Activated effector memory CD4-positive, alpha-beta T cell treated with anti-CD3 and anti-CD28 coated beads, Interleukin-2, amount 50 U/mL, for 16 hours (primary cell): Measurements from ENCODE around the gene PTK7.
"Not testable (repeated sequence)": the region's sequence is repeated elsewhere in the genome, so short reads cannot be mapped to it uniquely, and the experiment has no call there.

Source experiments
- DNase-seq: peaks from one replicate; pipeline ENCODE4 v3.0.0-alpha.2; 2020

The PTK7 gene

DNA sequence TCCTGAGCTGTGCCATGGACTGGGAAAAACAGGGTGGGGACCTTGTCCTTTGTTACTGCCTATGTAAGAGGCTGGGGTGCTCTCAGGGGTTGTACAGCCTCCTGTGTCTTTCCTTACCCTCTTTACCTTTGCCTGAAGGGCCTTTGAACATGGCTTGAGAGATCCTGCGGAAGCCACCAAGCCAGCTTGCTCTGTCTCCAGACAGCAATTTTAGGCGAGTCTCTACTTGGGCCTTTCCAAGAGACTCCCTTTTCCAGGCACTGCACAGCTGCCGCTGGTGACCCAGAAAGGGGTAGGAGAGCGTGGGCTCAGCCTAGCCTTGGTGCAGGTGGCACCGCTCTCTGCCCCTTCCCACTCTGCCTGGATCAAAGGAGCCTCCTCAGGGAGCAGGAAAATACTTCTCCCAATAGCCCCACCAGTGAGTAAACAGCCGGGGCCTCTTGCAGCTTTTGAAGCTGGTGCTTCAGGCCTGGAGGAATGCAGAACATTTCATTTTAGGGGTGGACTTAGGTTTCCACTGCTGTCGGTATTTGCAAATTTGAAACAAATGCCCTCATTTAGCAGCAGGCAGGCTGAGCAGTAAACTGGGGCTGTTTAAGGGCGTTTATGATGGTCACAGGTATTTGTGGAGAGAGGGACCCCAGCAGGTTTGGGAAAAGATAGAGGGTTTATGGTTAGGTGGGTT lies 13.9 kb downstream of the PTK7 start:
- DNase-seq, result no peak

DNA sequence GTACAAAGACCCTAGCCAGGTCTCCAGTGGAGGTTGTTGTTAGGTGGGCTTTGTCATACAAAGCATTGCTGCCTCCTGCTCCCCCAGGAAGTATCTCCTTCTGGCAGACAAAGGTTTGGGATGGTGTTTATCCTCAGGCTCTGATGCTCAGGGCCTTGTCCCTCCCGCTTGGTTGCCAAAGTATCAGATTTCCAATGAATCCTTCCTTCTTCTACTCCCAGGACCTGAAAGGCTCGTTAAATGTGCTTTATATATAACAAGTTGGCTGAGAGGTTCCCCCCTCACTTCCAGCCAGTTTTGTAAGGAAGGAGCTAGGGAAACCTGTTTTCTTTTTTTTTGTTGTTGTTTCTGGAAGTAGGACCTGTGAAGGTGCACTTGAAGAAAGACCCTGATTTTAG lies 14.4 kb downstream of the PTK7 start:
- DNase-seq, result no peak

DNA sequence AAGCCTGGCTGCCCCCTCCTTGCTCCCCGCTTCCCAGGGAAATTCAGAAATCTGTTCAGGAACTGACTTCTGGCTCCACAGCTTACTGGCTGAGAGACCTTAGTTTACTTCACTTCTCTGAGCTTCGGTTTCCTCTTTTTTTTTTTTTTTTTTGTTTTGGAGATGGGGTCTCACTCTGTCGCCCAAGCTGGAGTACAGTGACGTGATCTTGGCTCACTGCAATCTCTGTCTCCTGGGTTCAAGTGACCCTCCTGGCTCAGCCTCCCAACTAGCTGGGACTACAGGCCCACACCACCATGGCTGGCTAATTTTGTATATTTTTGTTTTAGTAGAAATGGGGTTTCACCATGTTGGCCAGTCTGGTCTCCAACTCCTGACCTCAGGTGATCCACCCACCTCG lies 14.9 kb downstream of the PTK7 start:
- no peak for DNase-seq

DNA sequence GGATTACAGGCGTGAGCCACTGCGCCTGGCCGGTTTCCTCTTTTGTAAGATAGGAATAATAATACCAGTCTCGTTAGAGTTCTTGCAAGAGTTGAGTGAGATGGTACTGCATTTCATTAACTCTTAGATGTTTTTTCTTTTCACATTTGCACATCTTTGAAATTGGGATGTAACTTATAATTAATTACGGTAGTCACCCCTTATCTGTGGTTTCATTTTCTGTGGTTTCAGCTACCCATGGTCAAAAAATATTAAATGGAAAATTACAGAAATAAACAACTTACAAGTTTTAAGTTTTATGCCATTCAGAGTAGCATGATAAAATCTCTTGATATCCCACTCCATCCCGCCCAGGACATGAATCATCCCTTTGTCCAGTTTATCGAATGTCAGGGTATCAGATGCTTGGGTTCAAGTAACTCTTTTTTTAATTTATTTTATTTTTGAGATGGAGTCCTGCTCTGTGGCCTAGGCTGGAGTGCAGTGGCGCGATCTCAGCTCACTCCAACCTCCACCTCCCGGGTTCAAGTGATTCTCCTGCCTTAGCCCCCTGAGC lies 15.4 kb downstream of the PTK7 start:
- no peak for DNase-seq

DNA sequence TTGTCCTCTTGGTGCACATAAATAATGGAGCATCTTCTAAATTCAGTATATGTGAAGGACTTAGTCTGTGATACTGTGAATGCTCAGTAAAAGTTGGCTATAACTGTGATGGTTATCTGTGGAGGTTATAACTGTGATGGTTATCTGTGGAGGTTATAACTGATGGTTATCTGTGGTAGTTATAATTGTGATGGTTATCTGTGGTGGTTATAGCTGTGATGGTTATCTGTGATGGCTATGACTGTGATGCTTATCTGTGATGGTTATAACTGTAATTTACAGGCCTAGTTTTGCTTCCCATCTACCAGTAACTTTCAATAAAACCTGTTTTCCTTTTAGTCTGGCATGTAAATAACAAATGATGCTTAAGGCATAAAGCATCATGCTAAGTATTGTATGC lies 16.5 kb downstream of the PTK7 start:
- no peak for DNase-seq

DNA sequence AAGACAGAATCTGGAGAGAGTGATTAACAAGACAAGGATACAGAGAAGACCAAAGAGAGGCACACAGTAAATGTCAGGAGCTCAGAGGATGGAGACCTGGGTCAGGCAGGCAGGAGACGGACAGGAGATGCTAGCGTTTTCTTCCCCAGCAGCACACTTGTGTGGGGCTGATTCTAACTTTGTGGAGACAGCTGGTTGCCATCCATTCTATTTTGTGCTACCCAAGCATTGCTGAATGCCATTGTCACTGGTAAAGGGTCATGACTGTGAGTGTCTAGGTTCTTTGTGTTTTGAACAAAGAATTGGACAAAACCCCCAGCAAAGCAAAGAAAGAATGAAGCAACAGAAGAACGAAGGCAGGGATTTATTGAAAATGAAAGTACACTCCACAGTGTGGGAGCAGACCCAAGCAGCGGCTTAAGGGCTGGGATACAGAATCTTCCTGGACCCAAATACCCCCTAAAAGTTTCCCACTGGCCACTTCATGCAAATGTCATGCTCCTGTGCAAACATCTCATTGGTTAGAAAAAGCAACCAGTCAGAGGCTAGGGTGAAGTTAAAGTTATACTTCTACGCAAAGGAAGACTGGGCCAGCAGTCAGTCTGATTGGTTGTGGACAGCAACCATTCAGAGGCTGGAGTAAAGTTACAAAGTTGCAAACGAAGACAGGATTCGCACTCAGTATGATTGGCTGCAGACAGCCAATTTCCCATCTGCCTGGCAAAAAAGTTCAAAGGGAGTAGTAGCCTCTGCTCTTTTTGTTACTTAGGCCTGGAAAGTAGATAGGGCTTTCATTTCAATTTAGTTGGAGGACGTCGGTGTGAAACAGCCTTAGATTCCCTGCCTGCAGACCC lies 17.5 kb downstream of the PTK7 start:
- DNase-seq, result no peak

DNA sequence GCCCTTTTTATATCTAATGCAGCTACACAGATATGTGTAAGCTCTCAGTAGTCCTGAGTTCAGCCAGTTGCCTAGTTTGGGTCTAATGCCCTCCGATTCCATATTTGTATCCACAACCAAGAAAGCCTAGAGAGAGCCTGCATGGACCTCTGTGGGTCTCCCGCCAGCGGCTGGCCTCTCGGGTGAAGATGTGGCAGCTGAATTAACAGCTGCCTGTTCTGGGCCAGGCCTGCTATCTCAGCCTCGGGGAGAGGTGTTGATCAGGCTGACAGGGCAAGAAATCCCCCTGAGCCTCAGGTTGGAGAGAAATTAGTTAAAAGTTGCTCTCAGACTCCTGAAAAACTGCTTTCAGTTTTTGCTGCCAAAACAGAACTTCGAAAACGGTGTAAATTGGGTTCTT lies 19.8 kb downstream of the PTK7 start:
- no peak for DNase-seq

DNA sequence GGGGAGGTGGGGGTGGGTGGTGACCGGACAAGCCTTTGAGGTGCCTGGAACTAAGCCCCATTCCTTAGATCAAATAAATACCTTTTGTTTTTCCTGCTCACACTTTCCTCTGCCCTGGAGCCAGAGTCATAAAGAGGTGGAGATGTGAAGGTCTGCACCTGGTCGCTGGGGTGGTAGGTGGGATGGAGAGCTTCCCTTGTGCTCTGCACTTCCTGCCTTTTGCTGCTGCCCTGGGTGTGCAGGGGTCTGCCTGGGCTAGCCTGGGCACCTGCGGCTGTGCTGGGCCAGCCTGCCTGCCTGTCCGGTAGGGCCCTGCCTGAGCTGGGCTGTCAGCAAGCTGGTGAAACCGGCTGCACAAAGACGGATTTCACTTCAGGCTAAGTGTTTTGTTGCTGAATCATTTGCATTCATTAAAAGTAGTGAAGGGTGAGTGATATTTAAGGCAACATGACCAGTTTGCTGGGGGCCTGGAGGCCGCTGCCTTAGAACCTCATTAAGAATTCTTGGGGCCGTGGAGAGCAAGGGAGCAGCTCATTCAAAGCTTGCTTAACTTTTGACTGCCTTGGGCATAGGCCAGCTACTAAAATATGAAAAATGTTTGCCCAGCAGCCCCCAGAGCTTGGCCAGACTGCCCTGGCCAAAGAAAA lies 20.5 kb downstream of the PTK7 start:
- no peak for DNase-seq

DNA sequence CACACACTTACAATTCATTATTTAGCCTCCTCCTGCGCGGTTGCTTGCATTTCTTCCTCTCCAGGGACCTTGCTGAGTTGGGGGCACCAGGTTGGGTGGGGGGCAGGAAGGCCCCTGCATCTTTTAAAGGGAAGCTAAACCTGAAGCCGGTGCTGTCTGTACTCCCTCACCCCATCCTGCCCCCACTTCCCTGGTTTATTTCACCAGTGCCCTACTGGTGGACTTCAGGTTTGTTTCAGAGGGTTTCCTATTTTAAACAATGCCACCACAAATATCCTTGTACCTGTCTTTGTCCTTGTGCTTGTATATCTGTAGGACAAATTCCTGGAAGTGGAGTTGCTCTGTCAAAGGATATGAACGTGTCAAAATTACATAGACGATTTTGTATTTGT lies 21.0 kb downstream of the PTK7 start:
- no peak for DNase-seq

DNA sequence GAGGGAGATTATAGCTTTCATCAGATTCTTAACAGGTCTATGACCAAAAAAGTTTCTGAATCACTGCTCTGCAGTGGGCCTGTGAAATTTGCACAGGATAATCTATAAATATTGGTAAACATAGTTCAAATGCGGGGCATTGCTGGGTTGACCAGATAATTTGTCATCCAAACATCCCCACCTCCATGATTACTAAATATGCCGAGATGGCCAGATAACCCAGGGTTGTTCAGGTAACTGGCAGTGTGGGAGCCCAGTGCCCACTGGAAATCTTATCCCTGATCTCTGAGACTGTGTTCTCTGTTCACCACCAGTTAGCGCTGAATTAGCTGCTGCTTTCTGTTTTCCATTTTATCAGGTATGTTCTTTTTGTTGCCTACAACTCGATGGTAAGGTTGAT lies 21.4 kb downstream of the PTK7 start:
- no peak for DNase-seq

DNA sequence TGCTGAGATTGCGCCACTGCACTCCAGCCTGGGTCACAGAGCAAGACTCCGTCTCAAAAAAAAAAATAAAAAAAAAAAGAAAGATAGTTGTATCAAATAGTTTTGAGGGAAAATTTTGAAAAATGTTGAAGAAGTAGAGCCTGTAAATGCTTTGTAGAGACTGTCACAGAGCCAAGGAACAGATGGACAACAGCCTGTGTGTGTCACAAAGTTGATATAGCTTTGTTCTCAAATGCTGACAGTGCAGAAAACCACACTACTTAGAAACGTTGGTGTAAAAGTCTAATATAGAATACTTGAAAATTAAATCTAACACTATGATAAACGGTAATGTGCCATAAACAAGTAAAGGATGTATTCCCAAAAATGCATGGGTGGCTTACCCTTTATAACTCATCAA lies 25.4 kb downstream of the PTK7 start:
- no peak for DNase-seq

DNA sequence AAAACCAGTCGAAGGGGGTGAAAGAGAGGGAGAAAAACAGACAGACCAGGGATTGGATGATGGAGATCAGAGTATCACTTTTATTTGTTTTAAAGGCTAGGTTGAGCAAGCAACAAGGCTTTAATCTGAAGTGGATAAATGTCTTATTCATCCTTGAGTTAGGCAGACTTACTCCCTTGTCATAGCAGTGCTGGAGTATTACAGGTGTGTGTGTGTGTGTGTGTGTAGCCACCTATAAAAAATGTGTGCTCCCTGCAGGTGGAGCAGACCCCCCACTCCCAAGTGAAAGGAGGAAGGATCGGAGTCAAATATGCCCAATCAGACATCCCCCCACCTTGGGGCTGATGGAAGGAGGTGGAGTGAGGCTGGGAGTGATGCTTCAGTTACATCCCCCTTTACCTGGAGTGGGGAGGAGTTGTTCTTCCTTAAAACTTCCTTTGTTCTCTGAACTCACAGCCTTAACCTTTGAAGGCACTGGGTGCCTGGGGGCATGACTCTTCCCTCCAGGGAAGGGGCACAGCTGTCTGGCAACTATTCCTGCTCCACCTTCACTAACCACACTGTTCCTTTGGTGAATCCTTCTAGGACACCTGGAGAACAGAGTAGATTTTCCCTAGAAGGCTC lies 27.3 kb downstream of the PTK7 start:
- DNase-seq, result no peak

DNA sequence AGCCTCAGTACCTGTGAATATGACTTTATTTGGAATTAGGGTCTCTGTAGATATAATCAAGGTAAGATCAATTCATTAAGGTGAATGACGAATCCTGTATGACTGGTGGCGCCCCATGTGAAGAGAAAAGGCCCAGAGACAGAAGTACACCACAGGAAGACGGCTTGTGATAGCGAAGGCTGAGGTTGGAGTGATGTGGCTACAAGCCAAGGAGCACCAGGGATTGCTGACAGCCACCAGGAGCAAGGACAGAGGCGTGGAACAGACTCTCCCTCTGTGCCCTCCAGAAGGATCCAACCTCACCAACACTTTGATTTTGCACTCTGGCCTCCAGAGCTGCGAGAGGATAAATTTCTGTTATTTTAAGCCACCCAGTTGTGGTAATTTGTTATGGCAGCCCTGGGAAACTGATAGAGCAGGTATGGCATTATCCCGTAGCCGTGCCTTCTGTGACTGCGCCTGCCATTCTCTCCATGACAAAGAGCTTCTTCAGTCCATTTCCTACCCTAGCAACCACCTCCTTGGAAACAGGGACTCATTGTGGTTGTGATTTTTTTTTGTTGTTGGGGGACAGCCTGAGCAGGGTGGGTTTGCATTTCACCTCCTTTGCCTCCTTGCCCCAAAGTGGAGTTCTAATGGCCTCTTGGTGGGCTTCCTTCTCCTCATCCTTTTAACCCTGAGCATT lies 29.6 kb downstream of the PTK7 start:
- no peak for DNase-seq

DNA sequence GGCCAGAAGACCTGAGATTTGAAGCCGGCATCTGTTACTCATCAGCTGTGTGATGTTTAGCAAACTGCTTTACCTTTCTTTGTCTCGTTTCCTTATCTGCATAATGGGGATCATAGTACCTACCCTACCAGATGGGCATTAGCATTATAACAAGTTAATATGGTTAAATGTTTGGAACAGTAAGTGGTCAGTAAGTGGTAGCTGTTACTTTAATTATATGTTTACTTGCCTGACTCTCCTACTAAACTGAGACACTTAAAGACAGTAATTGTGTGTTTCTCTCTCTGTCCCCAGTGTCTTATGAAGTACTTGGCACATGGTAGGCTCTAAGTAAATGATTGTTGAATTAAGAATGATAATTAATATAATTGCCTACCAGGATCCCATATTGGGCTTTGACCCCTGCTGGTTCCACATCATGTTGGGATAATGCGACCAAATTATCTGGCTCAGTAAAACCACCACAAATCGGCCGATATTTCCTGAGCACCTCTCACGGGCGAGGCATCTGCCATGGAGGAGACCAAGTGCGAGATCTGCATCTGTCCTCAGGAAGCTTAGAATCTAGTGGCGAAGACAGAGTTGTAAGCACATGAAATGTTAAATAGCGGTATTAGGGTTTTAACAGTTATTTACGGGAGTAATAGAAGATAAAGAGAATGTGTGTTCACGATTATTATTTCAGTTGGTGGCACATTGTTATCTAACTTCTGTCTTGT lies 31.4 kb downstream of the PTK7 start:
- no peak for DNase-seq

DNA sequence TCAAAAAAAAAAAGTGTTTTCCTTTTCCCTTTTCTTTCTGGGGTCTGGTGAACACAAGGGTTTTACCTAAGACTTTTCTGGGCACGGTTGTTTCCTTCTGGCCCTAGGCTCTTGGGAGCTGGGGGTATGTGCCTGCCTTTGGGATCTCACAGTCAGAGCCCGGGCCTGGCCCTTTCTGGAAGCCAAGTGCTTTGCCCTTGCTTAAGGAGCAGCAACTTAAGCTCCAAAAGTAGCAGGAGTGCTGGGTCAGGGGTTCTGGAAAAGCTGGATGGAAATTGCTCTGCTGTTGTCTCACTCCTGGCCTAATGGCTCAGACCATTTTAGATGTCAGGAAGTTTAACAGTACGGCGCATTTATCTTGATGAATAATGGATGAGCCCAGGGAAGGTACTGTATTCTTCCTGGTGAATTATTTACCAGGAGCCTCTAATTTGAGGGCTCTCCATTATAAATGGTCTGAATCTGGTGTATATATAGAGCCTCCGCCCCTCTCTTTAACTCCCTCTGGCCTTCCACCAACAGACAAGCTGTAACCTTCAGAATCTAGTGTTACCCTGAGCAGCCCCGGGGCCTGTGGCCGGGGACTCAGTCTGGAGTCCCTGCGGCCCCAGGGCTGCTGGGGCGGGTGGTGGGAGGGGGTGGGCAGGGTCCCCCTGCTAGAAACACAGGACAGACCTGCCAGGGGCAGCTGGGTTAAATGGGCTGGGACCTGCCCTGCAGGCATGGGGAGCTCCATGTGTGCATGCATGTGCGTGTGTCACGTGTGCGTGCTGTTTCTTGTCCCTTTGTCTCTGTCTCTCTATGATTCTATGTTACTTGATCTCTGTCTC lies 37.5 kb downstream of the PTK7 start:
- DNase-seq, result no peak

DNA sequence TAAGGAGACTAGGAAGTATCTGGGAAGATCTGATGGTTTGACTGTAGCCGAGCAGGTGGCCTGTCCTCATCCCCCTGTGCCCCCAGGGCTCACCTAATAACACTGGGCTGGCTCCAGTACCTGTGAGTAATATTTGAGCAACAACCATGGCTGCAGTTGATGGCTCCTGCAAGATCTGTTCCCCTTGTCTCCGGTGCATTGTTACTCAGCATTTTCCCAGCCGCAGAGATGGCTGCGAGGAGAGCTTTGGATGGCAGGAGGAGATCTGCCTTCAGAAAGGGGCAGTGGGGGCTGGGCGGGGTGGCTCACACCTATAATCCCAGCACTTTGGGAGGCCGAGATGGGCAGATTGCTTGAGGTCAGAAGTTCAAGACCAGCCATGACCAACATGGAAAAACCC lies 39.3 kb downstream of the PTK7 start:
- no peak for DNase-seq

DNA sequence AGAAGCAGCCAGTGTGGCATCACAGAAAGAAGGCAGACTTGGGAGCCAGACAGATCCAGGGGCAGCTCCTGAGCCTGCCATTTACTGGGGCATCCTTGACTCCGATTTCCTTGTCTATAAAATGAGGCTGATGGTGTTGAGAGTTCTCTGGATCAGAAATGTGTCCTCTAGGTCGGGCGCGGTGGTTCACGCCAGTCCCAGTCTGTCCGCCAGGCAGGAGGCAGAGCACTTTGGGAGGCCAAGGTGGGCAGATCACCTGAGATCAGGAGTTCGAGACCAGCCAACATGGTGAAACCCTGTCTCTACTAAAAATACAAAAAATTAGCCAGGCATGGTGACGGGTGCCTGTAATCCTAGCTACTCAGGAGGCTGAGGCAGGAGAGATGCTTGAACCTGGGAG lies 41.4 kb downstream of the PTK7 start:
- not testable (repeated sequence) for DNase-seq

DNA sequence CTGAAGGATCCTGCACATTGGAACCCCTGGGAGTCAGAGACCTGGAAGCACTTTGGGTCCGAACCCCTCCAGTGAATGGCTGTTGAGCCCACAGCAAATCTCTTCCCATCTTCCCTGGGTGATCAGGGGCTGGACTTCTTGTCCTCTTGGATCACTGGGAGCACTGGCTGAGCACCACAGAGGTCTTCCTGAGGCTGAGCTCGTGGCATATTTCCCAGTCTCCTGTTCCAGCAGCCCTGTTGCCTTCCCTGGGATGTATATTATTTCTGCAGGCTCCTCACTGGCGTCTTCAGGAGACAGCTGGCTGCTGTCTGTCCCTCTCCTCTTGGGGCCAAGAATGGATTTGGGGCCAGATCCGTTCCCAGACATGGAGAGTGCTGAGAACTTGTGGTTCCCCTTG lies 43.4 kb downstream of the PTK7 start:
- DNase-seq, result no peak

DNA sequence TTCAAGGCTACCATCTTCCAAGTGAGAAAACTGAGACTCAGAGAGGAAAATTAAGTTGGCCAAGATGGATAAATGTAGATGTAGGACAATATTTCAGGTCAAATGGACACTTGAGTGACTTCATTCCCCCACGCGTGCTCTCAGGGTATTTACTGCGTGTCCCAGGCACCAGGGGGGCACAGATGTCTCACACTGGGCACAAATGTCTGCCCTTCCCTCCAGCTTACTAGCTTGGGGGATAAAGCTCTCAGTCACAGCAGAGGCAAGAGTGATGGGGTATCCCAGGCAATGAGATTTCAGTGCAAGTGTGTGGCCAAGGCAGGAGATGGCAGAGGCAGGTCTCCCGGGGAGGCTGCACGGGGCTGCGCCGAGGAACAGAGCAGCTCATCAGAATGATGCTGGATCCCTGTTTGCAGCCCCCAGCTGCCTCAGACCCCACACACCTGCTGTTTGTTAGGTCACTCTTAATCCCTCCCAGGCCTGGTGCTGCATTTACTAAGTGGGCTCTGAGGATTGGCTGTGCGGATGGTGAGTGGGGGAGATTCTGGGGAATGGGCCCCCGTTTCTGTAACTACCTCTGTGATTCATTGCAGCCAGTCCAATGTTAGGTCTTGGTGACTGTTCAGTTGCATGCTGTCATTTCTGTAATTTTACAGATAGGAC lies 44.1 kb downstream of the PTK7 start:
- DNase-seq, result no peak
